ENCODE results near the gene ADCK1.

DNA sequence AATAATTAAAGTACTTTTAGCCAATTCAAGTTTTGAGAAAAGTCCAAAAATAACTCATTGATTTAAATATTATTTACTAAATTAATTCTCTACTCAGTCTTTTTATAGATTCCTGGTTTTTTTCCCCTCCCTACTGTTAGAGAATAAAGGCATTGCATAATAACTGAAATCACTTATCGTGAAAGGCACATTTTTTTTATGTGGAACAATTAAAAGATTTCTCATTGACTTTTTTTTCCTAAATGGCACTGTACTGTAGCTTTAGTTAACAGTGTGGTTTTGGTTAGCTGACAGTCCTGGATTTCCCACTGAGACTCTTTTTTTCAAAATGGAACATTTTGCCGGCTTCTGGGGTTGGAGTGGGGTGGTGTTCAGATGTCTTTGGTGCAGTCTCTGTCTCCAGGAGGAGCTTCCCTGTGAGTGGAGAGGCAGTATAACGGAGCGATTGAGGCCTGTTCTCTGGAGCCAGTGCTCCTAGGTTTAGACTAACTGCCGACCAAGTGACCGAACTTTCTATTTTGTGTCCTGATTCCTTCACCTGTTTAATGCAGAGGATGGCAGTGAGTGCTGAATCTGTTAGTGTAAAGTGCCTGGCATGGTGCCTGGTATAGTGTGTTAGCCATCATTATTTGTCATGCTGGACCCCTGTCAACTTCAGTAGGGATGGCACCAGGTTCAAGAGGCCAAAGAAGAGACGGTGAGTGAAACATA, 117.7 kb downstream of the ADCK1 start:
- TF ChIP-seq, protein P1, sequence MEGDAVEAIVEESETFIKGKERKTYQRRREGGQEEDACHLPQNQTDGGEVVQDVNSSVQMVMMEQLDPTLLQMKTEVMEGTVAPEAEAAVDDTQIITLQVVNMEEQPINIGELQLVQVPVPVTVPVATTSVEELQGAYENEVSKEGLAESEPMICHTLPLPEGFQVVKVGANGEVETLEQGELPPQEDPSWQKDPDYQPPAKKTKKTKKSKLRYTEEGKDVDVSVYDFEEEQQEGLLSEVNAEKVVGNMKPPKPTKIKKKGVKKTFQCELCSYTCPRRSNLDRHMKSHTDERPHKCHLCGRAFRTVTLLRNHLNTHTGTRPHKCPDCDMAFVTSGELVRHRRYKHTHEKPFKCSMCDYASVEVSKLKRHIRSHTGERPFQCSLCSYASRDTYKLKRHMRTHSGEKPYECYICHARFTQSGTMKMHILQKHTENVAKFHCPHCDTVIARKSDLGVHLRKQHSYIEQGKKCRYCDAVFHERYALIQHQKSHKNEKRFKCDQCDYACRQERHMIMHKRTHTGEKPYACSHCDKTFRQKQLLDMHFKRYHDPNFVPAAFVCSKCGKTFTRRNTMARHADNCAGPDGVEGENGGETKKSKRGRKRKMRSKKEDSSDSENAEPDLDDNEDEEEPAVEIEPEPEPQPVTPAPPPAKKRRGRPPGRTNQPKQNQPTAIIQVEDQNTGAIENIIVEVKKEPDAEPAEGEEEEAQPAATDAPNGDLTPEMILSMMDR (IDR thresholded peaks at IDR 0.05 in 4 of 5, conservative IDR thresholded peaks at IDR 0.05 in 1 of 5), result no peak
- TF ChIP-seq POLR2A (IDR thresholded peaks at IDR 0.05), result no peak
